ENCODE results near the gene C1QTNF9.
"Not testable (repeated sequence)": the region's sequence is repeated elsewhere in the genome, so short reads cannot be mapped to it uniquely, and the experiment has no call there.

C1QTNF9 gene

DNA sequence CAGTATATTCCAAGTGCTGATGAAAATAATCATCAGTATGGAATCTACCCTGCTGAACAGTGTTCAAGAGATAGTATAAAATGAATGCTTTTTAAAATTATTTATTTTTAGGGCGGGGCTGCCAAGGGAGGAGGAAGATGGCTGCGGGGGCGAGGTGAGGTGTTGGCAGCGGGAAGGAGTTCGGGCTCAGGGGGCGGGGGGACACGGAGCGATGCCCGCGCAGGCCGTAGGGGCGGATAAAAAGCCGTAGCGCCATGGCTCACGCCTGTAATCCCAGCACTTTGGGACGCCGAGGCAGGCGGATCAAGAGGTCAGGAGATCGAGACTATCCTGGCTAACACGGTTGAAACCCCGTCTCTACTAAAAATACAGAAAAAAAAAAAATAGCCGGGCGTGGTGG is 18.2 kb downstream of the C1QTNF9 start:
- DNase-seq: not testable (repeated sequence)

DNA sequence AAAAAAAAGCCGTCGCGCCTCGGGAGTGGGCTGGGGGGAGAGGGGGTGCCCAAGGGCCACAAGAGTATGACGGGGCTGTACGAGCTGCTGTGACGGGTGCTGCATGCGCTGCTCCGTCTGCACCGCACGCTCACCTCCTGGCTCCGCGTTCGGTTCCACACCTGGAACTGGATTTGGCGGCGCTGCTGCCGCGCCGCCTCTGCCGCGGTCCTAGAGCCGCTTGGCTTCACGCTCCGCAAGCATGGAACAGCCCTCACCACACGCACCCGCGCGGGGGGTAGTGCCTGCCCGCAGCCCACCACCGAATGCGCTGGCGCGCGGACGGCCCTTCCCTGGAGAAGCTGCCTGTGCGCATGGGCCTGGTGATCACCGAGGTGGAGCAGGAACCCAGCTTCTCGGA is 18.8 kb downstream of the C1QTNF9 start:
- DNase-seq: no peak

DNA sequence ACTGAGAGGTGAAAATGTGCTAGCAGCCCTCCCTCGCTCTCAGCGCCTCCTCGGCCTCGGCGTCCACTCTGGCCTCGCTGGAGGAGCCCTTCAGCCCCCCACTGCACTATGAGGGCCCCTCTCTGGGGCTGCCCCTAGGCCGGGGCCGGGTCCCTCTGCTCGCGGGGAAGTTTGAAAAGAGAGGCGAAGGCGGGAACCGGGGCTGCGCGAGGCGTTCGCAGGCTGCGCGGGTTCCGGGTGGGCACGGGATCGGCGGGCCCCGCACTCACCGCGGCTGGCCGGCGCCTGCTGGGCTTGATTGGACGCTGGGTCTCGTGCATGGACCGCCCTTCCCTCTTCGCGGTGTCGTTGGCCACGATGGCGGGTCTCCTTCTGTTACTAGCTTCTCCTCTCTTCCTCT is 29.3 kb downstream of the C1QTNF9 start:
- DNase-seq: no peak

DNA sequence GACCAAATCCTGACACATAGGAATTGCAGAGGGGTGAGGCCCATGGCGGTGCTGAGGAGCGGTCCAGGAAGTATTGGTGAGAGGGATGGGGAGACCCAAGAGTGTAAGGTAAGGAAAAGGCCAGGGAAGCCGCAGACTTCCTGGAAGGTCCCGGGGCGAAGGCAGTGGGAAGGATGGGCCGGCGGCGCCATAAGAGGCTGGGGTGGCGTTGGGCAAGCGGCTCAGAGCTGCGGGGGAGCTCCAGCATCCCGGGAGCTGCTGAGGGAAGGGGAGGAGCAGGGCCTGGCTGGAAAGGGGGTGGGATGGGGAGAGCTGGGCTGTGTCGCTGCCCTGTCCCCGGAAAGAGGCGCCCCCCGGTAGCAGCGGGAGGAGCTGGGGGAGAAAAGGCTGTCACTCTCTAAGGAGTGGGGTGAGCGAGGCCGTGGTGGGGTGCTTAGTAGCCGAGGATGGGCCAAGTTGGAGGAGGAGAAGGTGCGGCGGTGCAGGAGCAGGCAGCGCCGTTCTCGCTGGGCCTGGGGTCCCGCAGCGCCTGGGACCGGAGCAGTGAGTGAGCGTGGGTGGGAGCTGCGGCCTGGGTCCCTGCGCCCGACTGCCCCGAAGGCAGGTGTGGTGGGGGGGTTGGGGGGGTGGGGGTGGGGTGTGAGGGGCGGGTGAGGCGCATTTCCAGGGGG is 30.7 kb downstream of the C1QTNF9 start:
- DNase-seq: no peak

DNA sequence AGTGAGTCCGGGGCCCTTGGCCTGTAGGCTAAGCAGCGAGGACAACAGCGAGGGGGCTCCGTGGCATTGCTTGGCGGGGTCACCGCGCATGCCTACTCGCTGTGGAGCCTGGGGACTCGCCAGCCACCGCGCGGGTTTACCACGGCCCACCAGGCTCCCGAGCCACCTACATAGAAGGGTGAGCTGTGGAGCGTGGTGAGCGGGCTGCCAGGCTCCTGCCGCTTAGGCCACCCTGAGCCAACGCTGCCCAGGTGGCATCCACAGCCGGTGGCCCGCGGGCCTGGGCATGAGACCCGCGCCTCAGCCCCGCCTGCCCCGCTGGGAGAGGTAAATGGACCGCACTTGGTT is 31.2 kb downstream of the C1QTNF9 start:
- no peak for DNase-seq

DNA sequence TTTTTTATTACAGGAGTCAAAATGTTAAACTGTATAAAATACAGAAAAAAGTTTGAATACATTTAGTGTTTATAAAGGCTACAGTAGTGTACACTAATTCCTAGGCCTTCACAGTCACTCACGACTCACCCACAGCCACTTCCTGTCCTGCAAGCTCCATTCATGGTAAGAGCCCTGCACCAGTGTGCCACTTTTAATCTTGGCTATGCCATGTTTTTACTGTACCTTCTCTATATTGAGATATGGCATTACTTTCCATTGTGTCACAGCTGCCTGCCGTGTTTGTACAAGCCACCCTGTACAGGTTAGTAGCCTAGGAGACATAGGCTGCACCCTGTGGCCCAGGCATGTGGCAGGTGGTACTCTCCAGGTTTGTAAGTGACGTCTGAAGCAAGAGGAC is 32.1 kb downstream of the C1QTNF9 start:
- no peak for DNase-seq

DNA sequence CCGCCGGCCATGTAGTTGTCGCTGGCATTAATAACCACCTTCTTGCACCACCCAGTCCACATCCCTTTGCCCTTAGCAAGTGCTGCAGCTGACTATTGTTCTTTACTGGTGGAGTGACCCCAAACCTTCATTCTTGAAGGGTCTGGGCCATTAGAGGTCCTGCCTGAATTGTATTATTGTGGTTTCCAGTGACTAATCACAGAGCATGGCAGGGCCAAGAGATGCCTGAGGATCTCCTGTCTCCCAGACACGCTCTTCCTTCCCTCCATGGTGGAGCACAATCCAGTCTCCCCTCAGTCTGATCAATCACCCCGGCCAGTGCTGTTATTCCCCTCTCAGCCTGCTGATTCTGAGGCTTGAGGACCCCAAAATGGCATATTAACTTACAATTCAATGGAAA is 39.0 kb downstream of the C1QTNF9 start:
- no peak for DNase-seq

DNA sequence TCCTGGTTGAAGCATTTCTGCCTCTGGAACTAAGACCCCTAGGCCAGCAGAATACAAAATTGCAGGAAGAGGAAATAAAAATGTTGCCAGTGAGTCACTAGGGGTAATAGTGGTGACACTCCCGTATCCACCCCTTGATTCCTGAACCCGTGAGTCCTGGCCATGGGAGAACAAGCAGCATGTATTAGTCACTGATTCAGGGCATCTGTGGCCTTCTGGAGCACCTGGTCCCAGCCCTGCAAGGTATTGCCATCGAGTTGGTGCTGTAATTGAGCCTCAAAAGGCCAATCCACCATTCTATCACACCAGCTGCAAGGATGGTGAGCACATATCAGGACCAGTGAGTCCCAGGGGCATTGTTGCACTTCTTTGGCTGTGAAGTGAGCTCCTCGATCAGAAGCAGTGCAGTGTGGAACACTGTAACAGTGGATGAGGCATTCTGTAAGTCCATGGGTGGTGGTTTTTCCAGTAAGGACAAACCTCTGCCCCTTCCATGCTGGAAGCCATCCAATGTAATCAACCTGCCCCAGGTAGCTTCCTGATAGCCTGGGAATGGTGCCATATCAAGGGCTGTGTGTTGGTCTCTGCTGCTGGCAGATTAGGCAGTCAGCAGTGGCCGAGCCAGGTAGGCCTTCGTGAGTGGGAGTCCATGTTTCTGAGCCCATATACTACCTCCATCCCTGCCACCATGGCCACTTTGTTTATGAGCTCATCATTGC is 39.6 kb downstream of the C1QTNF9 start:
- DNase-seq: no peak

DNA sequence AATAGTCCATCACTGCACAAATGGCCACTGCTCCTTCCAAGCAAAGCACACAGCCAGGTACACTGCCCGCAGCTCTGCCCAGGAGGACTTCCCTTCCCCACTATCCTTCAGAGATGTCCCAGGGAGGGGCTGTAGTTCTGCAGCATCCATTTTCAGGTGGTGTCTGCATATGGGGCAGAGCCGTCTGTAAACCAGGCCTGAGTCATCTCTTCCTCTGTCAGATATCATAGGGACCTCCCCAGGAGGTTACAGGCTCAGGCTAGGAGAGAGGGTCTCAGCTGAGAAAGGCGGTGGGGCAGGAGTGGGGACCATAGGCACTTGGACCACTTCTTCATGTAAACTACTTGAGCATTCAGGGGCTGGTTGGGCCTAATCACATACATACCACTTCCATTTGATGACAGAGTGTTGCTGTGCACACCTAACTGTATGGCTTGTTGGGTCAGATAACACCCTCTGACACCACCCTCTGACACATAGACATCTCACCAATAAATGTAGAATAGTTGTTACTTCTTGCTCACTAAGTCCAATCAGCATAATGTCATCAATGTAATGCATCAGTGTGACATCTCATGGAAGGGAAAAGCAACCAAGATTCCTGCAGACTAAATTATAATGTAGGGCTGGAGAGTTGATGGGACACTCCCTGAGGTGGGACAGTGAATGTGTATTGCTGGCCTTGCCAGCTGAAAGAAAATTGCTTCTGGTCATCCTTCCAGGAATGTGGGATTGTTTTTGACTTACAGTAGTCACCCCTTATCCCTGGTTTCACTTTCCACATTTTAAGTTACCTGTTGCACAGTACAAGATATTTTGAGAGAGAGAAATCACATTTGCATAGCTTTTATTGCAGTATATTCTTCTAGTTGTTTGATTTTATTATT is 40.6 kb downstream of the C1QTNF9 start:
- not testable (repeated sequence) for DNase-seq

DNA sequence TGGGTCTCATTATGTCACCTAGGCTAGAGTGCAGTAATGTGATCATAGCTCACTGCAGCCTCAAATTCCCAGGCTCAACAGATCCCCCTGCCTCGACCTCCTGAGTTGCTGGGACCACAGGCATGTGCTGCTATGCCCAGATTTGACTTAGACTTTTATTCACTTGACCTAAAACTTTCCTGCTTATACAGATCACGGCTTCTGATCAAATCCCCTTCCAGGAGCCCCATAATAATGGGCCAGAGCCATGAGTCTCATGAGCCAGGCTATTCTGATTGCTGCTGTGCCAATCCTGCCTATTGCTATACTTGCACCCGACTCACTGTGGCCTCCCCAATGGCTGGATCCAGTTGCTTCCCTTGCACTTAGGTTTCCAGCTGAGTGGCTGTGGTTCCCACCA is 42.0 kb downstream of the C1QTNF9 start:
- no peak for DNase-seq

DNA sequence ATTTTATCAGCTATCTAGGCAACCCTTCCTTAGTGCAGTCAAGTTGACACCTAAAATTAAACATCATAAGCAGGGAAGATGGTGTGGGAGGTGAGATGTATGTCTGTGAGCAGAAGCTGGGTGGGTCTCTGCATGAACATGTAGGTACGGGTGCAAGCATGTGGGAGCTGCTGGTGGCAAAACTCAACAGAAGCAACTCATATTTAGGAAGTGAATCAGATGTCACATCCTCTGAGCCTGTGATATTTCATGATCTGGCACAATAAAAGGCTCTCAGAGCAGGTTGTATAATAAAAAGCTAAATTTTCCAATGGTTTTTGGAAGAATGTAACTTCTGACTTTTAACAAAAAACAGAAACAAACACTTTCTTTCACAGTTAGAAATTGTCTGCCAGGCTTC is 44.4 kb downstream of the C1QTNF9 start:
- DNase-seq: no peak

DNA sequence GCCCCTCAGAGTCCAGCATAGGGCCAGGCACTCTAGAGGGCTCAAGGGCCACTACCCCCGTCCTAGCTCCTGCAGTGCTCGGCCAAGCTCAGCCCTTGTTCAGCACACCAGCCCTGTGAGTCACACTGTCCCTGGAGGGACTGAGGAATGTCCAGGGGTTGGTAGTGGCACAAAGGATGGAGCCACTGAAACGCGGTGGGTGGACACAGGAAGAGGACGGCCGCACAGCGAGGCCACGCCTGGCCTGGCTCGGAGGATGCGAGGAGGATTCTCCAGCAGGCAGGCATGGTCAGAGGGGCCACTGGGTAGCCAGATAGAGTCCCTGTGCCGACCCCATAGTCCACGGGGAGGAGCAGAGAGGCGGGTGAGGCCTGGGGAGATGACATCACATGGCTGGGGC is 45.7 kb downstream of the C1QTNF9 start:
- DNase-seq: no peak

DNA sequence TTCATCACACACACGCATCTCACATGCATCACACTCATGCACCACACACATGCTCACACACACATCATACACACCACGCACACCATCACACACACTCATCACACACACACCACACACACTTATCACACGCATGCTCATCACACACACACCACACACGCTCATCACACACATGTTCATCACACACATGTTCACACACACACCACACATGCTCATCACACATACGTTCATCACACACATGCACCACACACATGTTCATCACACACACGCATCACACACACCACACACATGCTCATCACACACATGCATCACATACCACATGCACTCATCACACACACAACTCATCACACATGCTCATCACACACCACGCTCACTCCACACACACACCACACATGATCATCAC is 46.9 kb downstream of the C1QTNF9 start:
- no peak for DNase-seq

DNA sequence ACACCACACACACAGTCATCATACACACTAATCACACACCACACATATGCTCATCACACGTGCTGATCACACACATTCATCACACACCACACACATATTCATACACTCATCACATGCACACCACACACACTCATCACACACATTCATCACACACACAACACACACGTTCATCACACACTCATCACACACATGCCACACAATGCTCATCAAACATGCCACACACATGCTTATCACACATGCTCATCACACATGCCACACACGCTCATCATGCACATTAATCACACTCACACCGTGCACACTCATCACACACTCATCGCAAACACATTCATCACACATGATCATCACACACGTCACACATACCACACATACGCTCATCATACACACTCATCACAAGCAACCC is 47.5 kb downstream of the C1QTNF9 start:
- no peak for DNase-seq

DNA sequence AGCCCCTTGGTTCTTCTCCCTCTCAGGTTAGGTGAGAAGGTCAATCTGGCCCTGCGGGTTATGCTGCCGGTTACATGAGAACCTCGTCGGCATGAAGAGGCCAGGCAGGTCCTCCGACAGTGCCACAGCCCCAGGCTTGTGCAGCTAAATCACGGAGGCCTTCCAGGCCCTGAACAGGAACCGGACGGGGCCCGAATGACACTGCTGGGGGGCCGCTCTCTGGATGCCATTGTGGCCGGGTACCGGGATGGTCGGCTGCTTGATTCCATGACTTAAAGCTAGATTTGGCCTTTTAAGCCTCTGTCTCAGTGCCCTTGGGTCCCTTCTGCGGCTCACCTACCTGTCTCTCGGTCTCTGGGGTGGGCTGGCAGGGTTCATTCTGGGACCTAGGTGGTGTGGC is 48.4 kb downstream of the C1QTNF9 start:
- no peak for DNase-seq

DNA sequence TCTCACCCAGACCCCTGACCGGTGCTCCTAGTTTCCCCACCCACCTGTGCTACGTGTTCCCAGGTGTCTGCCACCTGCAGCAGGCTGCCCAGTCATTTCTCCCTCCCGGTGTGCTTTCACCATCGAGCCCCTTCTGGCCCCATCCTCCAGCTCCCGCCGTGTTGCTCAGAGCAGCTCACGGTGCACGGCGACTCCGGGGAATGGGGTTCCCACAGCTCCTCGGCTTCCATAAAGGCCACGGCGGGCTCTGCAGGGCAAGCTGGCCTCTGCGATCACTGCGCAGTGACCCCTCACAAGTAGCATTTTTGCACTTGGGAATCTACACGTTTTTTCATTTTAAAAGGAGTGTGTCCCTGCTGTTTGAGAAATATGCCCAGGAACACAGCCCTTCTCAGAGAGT is 49.5 kb downstream of the C1QTNF9 start:
- DNase-seq: not testable (repeated sequence)

DNA sequence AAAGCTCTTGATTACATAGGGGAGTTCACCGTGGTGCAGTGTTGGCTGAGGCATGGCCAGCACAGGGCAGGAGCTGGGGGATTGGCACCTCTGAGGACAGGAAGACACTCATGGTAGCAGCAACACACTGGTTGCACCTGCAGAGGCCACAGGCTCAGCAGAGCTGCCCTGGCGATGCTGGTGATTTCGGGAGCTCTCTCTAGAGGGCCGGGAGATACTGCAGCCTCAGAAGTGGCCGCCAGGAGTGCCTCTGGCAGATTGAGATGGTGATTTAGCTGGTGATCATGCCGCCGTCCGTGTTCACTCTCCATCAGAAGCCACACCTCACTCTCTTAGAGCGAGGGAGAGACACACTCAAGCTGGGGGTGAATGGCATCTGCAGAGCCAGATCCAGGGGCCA is 49.9 kb downstream of the C1QTNF9 start:
- not testable (repeated sequence) for DNase-seq

DNA sequence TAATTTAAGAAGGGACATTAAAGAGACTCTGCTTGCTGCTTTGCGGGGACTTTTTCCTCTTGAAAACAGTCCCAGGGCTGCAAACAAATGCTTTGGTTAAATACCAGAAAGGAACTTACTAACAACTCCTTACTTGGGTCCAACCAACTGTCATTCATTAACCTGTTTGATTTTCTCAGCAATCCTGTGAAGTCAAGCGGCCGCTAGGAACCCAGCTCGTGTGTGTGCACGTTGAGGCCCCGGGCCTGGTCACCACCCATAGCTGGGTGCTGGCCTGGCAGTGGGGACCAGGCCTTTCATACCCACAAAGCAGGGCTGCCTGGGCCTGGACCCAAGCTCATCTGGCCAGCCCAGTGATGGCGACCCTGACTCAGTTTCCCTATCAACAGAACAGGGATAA is 50.7 kb downstream of the C1QTNF9 start:
- no peak for DNase-seq

DNA sequence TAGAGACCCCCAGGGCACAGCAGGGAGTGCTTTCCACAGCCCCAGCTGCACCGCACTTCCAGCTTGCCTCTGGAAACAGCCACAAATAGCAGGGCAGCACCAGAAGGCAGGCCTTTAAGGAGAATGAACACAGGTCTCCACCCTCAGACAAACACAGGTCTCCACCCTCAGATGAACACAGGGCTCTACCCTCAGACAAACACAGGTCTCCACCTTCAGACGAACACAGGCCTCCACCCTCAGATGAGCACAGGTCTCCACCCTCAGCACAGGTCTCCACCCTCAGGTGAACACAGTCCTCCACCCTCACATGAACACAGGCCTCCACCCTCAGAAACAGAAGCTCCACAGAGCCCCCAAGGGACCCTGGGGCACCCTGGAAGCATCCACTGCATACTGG is 51.7 kb downstream of the C1QTNF9 start:
- DNase-seq: no peak

DNA sequence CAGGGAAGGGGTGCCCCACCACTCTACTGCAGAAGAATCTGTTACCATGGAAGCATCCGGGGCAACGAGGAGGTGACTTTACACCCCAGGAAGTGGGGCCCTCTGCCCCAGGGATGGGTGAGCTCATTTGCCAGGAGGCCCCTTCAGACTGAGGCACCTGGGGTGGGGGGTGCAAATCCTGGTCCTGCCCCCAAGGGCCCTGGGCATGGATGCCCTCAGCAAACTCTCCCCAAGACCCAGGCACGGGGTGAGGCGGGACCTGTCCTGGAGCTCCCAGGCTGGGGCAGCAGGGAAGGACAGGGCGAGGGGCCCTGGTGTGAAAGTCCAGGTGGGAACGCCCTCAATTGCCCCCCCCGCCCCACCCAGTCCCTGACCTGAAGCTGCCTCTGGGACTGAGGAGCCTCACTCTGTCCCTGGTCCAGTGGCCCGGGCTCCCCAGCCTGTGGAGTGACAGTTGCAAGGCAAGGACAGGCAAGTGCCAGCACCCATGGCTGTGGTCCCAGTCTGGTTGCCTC is 52.5 kb downstream of the C1QTNF9 start:
- DNase-seq: no peak

DNA sequence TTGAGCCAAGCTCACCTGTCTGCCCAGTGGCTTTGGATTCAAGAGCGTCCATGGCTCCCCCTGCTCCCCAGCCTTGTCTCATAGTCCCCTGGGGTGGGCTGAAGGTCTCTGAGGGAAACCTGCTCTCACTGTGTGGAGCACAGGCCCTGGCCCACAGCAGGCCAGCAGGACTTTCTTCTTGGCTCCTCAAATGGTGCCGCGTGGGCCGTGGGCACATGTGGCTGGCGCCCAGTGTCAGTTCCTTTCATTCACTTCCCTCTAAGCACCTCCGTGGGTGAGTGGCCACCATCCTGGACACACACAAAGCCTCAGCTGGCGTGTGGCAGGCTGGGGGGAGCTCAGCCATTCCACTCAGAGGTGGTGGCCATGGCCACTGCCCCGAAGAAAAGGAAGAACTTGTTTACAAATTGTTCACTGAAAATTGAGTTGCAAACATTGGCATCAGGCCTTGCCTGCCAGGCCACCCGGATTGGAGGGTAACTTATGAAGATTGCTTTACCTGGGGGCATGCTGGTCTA is 53.1 kb downstream of the C1QTNF9 start:
- DNase-seq: no peak

DNA sequence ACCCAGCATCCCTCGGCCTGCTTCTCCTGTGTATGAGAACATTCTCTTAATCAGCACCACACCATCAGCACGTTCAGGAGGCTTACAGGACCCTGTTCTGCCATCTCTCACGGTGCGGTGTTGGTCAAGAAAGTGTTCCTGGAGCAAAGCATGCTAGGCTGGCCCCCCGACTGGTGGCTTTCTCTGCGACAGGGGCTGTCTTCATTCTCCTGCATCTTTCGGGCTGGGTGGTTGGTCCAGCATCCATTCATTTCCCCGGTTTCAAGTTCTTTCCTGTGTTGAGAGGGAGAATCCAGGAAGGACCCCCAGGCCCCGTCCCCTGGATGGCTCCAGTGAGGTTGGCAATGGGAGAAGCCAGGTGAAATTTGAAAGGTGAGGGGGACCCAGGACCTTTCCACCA is 55.8 kb downstream of the C1QTNF9 start:
- DNase-seq: no peak

DNA sequence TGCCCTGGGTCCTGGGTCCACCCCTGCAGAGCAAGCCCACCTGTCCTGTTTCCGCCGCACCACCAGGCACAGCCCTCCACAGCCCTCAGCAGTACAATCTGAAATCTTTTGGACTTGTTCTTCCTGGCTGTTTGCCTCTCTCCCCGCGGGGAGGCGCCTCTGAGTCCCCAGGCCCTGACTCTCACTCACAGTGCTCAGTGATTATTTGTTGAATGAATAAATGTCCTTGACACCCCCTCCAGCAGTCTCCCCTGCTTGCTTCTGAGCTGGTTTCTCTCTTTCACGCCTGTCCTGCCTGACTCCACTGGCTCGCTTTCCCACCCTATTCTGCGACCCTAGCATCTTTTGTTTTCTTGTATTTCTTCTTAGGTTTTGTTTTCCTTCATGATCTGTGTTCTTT is 56.9 kb downstream of the C1QTNF9 start:
- DNase-seq: not testable (repeated sequence)

DNA sequence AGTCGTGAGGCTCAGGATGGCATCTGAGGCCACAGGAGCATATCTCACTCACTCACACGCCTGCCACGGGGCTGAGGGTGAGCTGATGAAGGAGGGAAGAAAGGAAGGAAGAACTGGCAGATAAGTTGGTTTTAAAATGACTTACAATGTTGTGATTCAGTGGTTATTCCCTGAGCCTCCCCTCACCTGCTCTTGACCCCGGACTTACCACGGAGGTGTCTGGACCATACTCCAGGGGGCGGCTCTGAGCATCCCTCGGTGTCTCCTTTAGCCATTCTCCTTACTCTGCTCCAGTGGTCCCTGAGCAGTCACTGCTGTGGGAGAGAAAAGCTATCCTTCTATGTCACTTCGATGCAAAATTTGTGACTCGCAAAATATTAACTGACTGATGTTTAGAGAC is 61.9 kb downstream of the C1QTNF9 start:
- not testable (repeated sequence) for DNase-seq
